Adrenal gland (tissue), 5 donors: ENCODE measurements around the gene FKTN.

Experiments
- POLR2A ChIP-seq, 2 donors: fragments of 450-650 bp; IDR thresholded peaks; one replicate each; pipeline ENCODE4 v1.6.1; 2017; ENCODE audit warnings: antibody characterized with exemption in 2 of 2, mild to moderate bottlenecking in 2 of 2, moderate library complexity in 1 of 2
- TF ChIP-seq, protein P1 (sequence below), 6 experiments: fragments of 450-650 bp in 4 of 6; fragments of 200-600 bp in 2 of 6; sonication (generic) in 1 of 6; IDR thresholded peaks; 1 replicate in 5 of 6; 2 replicates in 1 of 6; pipeline versions ENCODE4 v1.5.1 to v1.8.0; 2016 to 2021; ENCODE audit warnings: antibody characterized with exemption in 6 of 6, mild to moderate bottlenecking in 2 of 6, moderate library complexity in 1 of 6
- donor health status: DM: no; HTN: no; CAD: no.

DNA sequence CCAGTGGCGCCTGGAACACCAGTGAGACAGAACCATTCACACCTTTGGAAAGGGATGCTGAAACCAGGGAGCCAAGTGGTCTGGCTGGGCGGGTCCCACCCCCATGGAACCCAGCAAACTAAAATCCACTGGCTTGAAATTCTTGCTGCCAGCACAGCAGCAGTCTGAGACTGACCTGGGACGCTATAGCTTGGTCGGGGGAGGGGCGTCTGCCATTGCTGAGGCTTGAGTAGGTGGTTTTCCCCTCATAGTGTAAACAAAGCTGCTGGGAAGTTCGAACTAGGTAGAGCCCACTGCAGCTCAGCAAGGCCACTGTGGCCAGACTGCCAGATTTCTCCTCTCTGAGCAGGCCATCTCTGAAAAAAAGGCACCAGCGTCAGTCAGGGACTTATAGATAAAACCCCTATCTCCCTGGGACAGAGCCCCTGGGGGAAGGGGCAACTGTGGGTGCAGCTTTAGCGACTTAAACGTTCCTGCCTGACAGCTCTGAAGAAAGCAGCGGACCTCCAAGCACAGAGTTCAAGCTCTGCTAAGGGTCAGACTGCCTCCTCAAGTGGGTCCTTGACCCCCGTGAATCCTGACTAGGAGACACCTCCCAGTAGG lies 42.0 kb upstream of the FKTN start:
- TF ChIP-seq, protein P1, sequence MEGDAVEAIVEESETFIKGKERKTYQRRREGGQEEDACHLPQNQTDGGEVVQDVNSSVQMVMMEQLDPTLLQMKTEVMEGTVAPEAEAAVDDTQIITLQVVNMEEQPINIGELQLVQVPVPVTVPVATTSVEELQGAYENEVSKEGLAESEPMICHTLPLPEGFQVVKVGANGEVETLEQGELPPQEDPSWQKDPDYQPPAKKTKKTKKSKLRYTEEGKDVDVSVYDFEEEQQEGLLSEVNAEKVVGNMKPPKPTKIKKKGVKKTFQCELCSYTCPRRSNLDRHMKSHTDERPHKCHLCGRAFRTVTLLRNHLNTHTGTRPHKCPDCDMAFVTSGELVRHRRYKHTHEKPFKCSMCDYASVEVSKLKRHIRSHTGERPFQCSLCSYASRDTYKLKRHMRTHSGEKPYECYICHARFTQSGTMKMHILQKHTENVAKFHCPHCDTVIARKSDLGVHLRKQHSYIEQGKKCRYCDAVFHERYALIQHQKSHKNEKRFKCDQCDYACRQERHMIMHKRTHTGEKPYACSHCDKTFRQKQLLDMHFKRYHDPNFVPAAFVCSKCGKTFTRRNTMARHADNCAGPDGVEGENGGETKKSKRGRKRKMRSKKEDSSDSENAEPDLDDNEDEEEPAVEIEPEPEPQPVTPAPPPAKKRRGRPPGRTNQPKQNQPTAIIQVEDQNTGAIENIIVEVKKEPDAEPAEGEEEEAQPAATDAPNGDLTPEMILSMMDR (IDR thresholded peaks at IDR 0.05), result no peak
- no peak for TF ChIP-seq POLR2A (IDR thresholded peaks at IDR 0.05)
